ENCODE data around the gene PIF1.

DNA sequence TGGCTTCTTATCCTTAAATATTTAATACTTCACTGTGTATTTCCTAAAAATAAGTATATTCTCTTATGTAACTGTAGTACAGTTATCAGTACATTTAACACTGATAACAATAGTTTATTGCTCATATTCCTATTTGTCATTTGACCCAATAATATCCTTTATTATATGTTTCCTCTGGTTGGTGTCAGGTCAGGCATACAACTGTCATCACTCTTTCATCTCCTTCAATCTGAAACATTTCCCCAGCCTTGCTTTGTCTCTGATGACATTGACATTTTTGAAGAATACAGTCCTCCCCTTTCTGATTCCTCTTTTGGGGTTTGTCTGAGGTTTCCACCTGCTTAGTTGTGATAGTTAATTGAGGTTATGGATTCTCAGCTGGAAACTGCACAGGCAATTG is 44.1 kb upstream of the PIF1 start:
- TF ChIP-seq, protein P1, sequence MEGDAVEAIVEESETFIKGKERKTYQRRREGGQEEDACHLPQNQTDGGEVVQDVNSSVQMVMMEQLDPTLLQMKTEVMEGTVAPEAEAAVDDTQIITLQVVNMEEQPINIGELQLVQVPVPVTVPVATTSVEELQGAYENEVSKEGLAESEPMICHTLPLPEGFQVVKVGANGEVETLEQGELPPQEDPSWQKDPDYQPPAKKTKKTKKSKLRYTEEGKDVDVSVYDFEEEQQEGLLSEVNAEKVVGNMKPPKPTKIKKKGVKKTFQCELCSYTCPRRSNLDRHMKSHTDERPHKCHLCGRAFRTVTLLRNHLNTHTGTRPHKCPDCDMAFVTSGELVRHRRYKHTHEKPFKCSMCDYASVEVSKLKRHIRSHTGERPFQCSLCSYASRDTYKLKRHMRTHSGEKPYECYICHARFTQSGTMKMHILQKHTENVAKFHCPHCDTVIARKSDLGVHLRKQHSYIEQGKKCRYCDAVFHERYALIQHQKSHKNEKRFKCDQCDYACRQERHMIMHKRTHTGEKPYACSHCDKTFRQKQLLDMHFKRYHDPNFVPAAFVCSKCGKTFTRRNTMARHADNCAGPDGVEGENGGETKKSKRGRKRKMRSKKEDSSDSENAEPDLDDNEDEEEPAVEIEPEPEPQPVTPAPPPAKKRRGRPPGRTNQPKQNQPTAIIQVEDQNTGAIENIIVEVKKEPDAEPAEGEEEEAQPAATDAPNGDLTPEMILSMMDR (conservative IDR thresholded peaks at IDR 0.05) = no peak
- no peak for TF ChIP-seq ZFX (IDR thresholded peaks at IDR 0.05)

Measured in C4-2B (cell line).